HG03469 (cell line): Measurements from ENCODE around the gene TTC23.

Source experiments
- ATAC-seq: cut with Tn5 transposase; IDR thresholded peaks from one replicate; pipeline ENCODE4 v1.9.1; 2021; ENCODE audit warnings: mild to moderate bottlenecking, moderate library complexity, moderate number of reproducible peaks; ENCODE audit not compliant: unreplicated experiment

TTC23 gene, protein sequence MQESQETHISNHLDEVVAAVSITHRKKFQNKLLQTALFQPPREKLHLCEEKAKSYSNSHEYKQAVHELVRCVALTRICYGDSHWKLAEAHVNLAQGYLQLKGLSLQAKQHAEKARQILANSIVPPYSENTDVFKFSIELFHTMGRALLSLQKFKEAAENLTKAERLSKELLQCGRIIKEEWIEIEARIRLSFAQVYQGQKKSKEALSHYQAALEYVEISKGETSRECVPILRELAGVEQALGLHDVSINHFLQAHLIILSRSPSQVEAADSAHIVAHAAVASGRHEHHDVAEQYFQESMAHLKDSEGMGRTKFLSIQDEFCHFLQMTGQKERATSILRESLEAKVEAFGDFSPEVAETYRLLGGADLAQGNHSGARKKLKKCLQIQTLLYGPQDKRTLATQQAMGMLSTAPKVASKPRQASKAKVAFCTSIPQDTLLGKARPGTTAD

DNA sequence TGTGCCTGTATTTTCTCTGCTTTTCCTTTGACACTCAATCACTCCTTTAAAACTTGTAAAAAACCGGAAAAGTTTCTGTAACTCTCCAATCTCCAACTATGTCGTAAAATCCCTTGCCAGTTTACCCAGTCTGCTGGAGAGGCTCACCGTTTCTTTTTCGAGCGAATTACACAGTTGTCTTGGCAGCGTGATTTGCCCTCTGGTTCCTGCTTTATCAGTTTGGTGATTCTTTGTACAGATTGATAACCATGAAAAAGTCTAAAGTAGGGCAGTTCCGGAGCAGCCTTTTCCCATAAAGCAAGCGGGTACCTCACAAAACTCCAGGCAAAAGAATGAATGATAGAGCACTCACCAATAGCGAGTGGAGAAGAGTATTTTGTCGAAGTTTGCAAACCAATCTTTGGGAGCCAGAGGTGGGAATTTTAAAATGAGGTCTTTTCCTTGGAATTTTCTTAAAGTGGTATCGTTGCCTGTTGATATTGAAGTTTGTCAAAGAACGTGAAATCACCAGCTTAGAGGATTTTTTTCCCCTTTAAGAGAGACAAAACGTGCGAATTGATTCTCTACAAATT, at the start of gene TTC23:
TSS of gene TTC23 (minus strand) at position 312 of the 572 bp plus-strand sequence. CDS start 20,869 bp downstream, outside the sequence.
- no peak for ATAC-seq

GRCh38 chr15:99296386-99296785, 47.0 kb upstream of the TTC23 start:
- no peak for ATAC-seq

DNA sequence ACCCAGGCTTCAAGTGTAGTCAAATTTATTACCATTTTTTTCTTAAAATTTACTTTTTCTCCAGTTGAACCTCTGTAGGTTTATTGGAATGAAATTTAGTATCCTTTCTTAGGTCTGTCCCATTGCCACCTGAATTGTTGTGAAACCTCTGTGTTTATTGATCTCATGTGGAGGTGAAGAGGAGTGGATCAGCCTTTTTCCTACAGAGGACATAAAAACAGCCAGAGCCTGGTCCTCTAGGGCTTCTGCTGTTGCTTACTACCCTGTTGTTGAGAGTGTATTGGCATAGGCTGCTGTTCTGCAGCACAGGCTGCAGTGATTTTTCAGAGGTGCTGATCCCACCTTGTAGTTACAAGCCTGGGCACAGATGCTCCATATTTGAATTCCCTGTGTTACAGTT, 46.5 kb upstream of the TTC23 start:
- no peak for ATAC-seq

GRCh38 chr15:99291643-99292042, 42.3 kb upstream of the TTC23 start:
- no peak for ATAC-seq

GRCh38 chr15:99283717-99284116, 34.3 kb upstream of the TTC23 start:
- ATAC-seq, result no peak

DNA sequence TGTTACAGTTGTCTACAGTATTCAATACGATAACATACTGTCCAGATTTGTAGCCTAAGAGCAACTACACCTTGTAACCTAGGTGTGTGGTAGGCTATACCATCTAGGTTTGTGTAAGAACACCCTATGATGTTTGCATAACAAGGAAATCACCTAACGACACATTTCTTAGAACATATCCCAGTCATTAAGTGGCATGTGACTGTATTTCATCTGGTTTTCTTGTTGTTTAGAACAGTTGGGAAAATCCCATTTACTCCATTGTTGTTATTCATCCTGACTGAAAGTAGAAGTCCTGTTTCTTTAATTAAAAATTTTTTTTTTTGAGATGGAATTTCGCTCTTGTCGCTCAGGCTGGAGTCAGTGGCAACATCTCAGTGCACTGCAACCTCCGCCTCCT, 33.2 kb upstream of the TTC23 start:
- no peak for ATAC-seq

DNA sequence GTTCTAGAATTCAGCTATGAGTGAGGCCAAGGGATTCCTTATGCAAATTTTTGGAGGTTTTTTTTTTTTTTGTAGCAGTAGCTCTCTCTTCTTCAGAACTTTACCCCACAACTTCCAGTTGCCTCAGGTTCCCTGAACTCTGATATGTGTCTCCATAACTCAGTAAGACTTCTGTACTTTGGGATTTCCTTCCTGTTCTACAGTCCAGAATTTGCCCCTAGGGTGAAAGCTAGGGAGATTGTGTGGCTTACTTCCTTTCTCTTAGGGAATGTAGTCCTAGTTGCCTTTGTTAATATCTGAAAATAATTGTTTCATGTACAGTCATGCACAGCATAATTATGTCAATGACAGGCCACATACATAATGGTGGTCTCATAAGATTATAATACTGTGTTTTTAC, 32.7 kb upstream of the TTC23 start:
- ATAC-seq, result no peak

DNA sequence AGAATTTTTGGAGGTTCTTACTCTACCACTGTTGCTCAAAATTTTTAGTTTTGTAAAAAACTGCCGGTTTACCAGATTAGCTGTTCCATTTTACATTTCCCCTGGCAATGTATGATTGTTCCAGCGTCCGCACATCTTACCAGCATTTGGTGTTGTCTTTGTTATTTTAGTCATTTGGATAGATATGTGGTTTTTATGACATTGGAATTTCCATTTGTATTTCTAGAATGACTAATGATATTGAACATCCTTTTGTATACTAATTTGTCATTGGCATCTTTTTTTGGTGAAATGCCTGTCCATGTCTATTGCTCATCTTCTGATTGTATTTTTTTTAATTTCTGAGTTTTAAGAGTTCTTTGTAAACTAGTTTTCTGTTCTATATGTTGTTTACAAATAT, 30.4 kb upstream of the TTC23 start:
- ATAC-seq, result no peak

GRCh38 chr15:99279290-99279689, 29.9 kb upstream of the TTC23 start:
- no peak for ATAC-seq

- ATAC-seq, result no peak
Observed at GRCh38 chr15:99275525-99276128, 26.2 kb upstream of the TTC23 start.

GRCh38 chr15:99275061-99275460, 25.7 kb upstream of the TTC23 start:
- no peak for ATAC-seq

GRCh38 chr15:99273801-99274200, 24.4 kb upstream of the TTC23 start:
- ATAC-seq, result no peak

DNA sequence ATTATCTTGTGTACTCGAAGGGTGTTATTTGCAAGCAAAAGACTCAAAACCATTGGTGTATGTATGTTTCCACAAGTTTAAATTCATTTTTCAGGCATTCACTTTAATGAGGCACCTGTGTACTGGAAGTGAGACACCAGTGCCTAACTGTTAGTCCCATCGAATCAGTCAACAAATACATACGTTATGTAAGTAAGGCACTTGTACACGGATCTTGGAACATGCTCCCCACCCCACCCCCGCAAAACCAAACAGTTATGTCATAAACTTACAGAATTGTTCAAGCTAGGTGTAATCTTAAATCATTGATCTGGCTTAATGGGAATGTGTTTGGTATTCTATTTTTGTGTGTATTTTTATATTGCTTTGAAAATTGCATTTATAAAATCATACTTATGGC, 19.1 kb upstream of the TTC23 start:
- ATAC-seq, result no peak

GRCh38 chr15:99267957-99268356, 18.6 kb upstream of the TTC23 start:
- no peak for ATAC-seq

DNA sequence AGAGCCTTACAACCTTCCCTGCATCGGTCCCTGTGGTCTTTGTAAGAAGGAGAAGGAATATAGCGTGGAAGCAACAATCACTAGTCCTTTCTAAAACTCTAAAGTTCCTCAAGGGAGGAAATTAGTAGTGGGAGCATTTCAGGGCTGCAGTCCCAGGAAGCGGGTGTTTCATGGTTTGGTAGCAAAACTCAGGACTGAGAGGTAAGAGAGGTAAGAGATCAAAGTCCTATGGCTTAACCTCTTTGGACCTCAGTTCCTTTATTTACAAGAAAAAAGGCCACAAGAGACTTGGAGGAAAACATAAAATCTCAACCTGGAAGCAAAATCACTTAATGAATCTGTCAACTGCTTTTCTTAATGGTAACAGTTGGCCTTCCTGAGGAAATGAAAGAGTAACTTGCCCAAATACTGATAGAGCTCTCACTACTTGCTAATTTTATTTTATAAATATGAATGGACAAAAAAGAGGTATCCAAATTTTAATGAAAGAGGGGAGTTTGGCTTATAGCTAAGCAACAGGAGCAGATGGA, 16.2 kb upstream of the TTC23 start:
- no peak for ATAC-seq

DNA sequence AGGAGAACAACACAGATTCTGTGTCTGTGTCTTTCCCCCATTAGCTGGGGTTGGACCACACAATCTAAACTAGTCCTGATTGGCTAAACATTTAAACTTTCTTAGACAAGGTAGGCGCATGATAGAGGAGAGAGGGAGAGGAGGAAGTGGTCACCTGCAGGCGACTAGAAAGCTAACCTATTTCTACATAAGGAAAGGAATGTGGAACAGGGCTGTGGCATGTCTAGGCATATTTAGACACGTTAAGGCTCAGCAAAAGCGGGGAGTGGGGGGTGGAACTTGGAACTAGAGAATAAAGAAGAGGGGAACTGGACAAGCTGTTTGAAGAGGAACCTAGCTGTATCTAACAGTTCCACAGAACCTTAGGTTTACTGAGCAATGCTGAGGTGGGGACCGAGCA, 14.7 kb upstream of the TTC23 start:
- no peak for ATAC-seq

GRCh38 chr15:99257107-99257750, 7.8 kb upstream of the TTC23 start:
- ATAC-seq, result no peak

DNA sequence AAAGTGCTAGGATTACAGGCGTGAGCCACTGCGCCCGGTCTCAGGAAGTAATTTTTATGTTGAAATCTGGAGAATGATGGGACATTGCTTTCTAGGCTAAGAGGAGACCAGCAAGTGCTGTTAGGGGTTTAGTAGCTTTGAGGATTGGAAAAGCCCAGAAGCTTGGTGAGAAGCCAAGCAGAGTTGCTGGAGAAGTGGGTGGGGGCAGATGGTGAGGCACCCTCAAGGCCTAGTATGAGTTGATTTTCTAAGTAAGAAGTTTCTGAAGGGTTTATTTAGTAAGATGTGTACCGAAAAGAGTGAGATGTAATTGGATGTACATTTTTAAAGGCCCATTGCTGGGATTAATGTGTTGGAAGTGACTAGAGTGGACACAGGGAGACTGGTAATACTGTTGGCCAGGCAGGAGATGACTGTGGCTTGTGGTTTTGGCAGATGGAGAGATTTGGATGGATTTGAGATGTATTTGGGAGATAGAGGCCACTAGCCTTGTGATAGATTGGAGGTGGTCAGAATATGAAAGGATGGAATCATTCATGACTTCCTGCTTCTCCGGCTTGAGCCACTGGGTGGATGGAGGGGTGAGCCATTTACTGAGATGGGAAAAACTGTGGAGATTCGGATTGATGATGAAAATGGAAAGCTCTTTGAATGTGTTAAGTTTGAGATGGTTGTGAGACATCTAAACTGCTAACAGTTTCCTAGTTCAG, 4.2 kb upstream of the TTC23 start:
- ATAC-seq, result no peak

DNA sequence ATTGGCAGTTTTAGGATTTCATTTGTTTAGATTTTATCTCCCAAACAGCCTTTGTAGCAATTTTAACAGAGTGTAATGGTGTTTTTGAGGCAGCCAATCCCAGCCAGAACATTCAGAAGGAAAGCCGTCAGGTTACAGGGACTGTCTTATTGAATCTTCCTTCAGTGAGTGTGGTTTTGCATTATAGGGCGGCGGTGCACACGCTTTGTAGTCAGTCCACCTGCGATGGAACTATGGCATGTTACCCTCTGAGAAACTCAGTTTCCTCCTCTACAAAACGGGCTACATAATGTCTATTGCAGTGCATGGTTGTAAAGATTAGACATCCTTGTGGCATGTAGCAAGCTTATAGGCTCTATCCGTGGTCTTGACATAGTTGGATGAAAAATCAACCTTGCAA, 2.9 kb upstream of the TTC23 start:
- ATAC-seq, result no peak
